ENCODE measurements around the gene KANSL3.

DNA sequence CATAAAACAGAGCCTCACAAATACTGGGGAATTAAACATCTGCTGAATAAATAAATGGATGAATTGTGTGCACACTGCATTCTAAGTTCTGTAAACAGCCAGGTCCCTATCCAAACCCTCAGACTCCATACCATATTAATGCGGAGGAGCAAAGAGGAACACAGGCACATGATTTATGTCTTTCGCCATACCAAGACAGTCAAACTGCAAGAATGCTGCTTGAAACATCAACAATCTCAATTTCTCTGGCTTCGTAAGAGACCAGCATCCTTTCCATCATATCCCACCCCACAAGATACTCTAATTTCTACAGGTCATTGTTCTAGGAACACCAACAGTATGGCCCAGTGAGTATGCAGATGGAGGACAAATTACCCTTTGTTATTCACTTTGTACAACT, 15.0 kb downstream of the KANSL3 start:
- TF ChIP-seq EGR1 (IDR thresholded peaks at IDR 0.05) (no peak), YY1 (IDR thresholded peaks at IDR 0.05; ENCODE audit: low read depth) (no peak), EP300 (IDR thresholded peaks at IDR 0.05; ENCODE audit: borderline replicate concordance) (no peak), TCF12 (IDR thresholded peaks at IDR 0.05; ENCODE audit: low read depth) (no peak), FOXM1 (IDR thresholded peaks at IDR 0.05; ENCODE audit: borderline replicate concordance, low read depth) (no peak), RAD21 (IDR thresholded peaks at IDR 0.05; ENCODE audit: low read depth) (no peak), ZBTB7A (IDR thresholded peaks at IDR 0.05; ENCODE audit: low read depth) (no peak), CEBPB (IDR thresholded peaks at IDR 0.05) (no peak), TAF1 (IDR thresholded peaks at IDR 0.05; ENCODE audit: low read depth) (no peak)
- TF ChIP-seq, protein P1, sequence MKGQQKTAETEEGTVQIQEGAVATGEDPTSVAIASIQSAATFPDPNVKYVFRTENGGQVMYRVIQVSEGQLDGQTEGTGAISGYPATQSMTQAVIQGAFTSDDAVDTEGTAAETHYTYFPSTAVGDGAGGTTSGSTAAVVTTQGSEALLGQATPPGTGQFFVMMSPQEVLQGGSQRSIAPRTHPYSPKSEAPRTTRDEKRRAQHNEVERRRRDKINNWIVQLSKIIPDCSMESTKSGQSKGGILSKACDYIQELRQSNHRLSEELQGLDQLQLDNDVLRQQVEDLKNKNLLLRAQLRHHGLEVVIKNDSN (IDR thresholded peaks at IDR 0.05), result no peak
- TF ChIP-seq, protein P2, sequence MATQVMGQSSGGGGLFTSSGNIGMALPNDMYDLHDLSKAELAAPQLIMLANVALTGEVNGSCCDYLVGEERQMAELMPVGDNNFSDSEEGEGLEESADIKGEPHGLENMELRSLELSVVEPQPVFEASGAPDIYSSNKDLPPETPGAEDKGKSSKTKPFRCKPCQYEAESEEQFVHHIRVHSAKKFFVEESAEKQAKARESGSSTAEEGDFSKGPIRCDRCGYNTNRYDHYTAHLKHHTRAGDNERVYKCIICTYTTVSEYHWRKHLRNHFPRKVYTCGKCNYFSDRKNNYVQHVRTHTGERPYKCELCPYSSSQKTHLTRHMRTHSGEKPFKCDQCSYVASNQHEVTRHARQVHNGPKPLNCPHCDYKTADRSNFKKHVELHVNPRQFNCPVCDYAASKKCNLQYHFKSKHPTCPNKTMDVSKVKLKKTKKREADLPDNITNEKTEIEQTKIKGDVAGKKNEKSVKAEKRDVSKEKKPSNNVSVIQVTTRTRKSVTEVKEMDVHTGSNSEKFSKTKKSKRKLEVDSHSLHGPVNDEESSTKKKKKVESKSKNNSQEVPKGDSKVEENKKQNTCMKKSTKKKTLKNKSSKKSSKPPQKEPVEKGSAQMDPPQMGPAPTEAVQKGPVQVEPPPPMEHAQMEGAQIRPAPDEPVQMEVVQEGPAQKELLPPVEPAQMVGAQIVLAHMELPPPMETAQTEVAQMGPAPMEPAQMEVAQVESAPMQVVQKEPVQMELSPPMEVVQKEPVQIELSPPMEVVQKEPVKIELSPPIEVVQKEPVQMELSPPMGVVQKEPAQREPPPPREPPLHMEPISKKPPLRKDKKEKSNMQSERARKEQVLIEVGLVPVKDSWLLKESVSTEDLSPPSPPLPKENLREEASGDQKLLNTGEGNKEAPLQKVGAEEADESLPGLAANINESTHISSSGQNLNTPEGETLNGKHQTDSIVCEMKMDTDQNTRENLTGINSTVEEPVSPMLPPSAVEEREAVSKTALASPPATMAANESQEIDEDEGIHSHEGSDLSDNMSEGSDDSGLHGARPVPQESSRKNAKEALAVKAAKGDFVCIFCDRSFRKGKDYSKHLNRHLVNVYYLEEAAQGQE (IDR thresholded peaks at IDR 0.05; ENCODE audit: low read depth), result no peak
